ENCODE results near the gene CNOT11. TPM values are rescaled to one million over a fixed set of nuclear protein-coding genes. Genes with fewer than 3 reads are reported as not detected.
"Not testable (repeated sequence)": the region's sequence is repeated elsewhere in the genome, so short reads cannot be mapped to it uniquely, and the experiment has no call there.

Gene CNOT11
- total and polyA plus RNA-seq, 2 donors (not counting 1 experiment from before 2014, with no cell fraction given): 37.6 to 46.3 TPM

- Histone ChIP-seq H3K4me3 (ENCODE audit: control extremely low read depth in 1 of 5, extremely low read depth in 1 of 5, insufficient read depth in 1 of 5, low read depth in 2 of 5, low read length in 4 of 5) (no peak overlapping the region), H4K20me1 (ENCODE audit: control insufficient read depth, insufficient read depth, low read length, poor library complexity, severe bottlenecking) (no peaks in the 10 kb centered on the region), H3K4me1 (ENCODE audit: control insufficient read depth in 2 of 2, insufficient read depth in 2 of 2, low read length in 2 of 2) (no peaks in the 10 kb centered on the region), H3K9ac (ENCODE audit: low read length) (no peak overlapping the region), H3K36me3 (replicated peaks in 1 of 2; ENCODE audit: control extremely low read depth in 1 of 2, control insufficient read depth in 1 of 2, extremely low read depth in 1 of 2, insufficient read depth in 2 of 2, low read length in 1 of 2) (no peaks in the 10 kb centered on the region), H3K27ac (ENCODE audit: low read length in 2 of 2) (no peak overlapping the region), H3K27me3 (replicated peaks in 1 of 4; ENCODE audit: control extremely low read depth in 1 of 4, control insufficient read depth in 3 of 4, insufficient read depth in 4 of 4, low read length in 3 of 4) (no peaks in the 10 kb centered on the region), H3K4me2 (replicated peaks; ENCODE audit: low read depth, low read length, poor library complexity, severe bottlenecking) (no peak overlapping the region), H3K79me2 (ENCODE audit: control insufficient read depth, insufficient read depth, low read length) (no peaks in the 10 kb centered on the region), H2AFZ (ENCODE audit: insufficient read depth, low read depth, low read length, poor library complexity, severe bottlenecking) (no peak overlapping the region), H3K9me3 (ENCODE audit: control extremely low read depth in 1 of 3, control insufficient read depth in 2 of 3, insufficient read depth in 1 of 3, low read length in 2 of 3) (peaks cover 0 to 10% (median 9%) of the 10 kb centered on the region in 3 donors)
- ChIA-PET POLR2A (no interaction called here), CTCF (interaction anchor here (1.4 to 8.0 kb wide), 4 partner anchors 8 to 197 kb away, joined by 4 to 213 read pairs (median 14); no protein-coding TSS in a partner anchor)
- no peak for ATAC-seq (ENCODE audit: low read depth)
- DNase-seq: no peak
- WGBS (ENCODE audit: insufficient coverage): 75% methylated on average over 4 of the region's 4 CpGs
- H3K4me3 Mint-ChIP-seq: no peak overlapping the region
- TF ChIP-seq CTCF (IDR thresholded peaks at IDR 0.05): no peak
- TF ChIP-seq EZH2 (IDR thresholded peaks at IDR 0.05; ENCODE audit: borderline replicate concordance, insufficient read depth, low read depth, low read length, poor library complexity, severe bottlenecking): no peak
- no peaks in the 10 kb centered on the region for H3K27me3 Mint-ChIP-seq
- H3K4me1 Mint-ChIP-seq: peaks cover 7% of the 10 kb centered on the region
- peaks cover 2% of the 10 kb centered on the region for H3K9me3 Mint-ChIP-seq (ENCODE audit: insufficient read depth)
- H3K27ac Mint-ChIP-seq: no peak overlapping the region
- intact Hi-C loops (cut with micrococcal nuclease): no loop called here
Measured at GRCh38 chr2:101208830-101209229, 43.9 kb upstream of the CNOT11 start.

DNA sequence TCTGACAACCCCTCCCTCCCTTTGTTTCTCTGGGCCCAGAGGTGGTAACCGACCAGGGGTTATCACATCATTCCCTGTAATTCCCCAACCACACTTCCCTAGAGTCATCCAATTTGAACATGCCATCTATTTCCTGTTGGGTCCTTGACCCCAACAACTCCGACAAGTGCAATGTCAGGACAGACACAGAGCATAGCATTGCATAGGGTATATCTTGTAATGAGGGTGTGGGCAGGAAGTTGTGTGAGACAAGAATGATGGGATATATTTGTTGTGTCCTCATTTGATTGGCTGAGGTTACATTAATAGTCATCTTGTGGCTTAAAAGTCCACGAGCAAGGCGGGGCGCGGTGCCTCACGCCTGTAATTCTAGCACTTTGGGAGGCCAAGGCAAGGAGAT, 33.4 kb upstream of the CNOT11 start:
- TF ChIP-seq EZH2 (IDR thresholded peaks at IDR 0.05; ENCODE audit: borderline replicate concordance, insufficient read depth, low read depth, low read length, poor library complexity, severe bottlenecking) (no peak), CTCF (IDR thresholded peaks at IDR 0.05) (no peak)
- intact Hi-C loops (cut with micrococcal nuclease): no loop called here
- H3K9ac ChIP-seq (ENCODE audit: low read length): no peak overlapping the region
- no peak for ATAC-seq (ENCODE audit: low read depth)
- H3K36me3 ChIP-seq (replicated peaks in 1 of 2; ENCODE audit: control extremely low read depth in 1 of 2, control insufficient read depth in 1 of 2, extremely low read depth in 1 of 2, insufficient read depth in 2 of 2, low read length in 1 of 2): no peaks in the 10 kb centered on the region
- H3K9me3 ChIP-seq (ENCODE audit: control extremely low read depth in 1 of 3, control insufficient read depth in 2 of 3, insufficient read depth in 1 of 3, low read length in 2 of 3): peaks cover 0 to 16% (median 0%) of the 10 kb centered on the region in 3 donors
- H3K79me2 ChIP-seq (ENCODE audit: control insufficient read depth, insufficient read depth, low read length): no peaks in the 10 kb centered on the region
- Mint-ChIP-seq H3K4me3 (no peak overlapping the region), H3K9me3 (ENCODE audit: insufficient read depth) (peaks cover 4% of the 10 kb centered on the region), H3K27ac (no peak overlapping the region), H3K27me3 (peaks cover 30% of the 10 kb centered on the region), H3K4me1 (peaks cover 9% of the 10 kb centered on the region)
- no peak overlapping the region for H3K4me3 ChIP-seq (ENCODE audit: control extremely low read depth in 1 of 5, extremely low read depth in 1 of 5, insufficient read depth in 1 of 5, low read depth in 2 of 5, low read length in 4 of 5)
- 88% methylated on average over 7 of the region's 7 CpGs for WGBS (ENCODE audit: insufficient coverage)
- no peak overlapping the region for H3K27ac ChIP-seq (ENCODE audit: low read length in 2 of 2)
- peaks cover 9 to 12% of the 10 kb centered on the region in 2 donors for H3K4me1 ChIP-seq (ENCODE audit: control insufficient read depth in 2 of 2, insufficient read depth in 2 of 2, low read length in 2 of 2)
- peaks cover 0 to 33% (median 18%) of the 10 kb centered on the region in 4 experiments for H3K27me3 ChIP-seq (replicated peaks in 1 of 4; ENCODE audit: control extremely low read depth in 1 of 4, control insufficient read depth in 3 of 4, insufficient read depth in 4 of 4, low read length in 3 of 4)
- CTCF ChIA-PET: no interaction called here
- H2AFZ ChIP-seq (ENCODE audit: insufficient read depth, low read depth, low read length, poor library complexity, severe bottlenecking): no peak overlapping the region
- POLR2A ChIA-PET: no interaction called here
- DNase-seq: no peak
- H3K4me2 ChIP-seq (replicated peaks; ENCODE audit: low read depth, low read length, poor library complexity, severe bottlenecking): no peak overlapping the region
- no peaks in the 10 kb centered on the region for H4K20me1 ChIP-seq (ENCODE audit: control insufficient read depth, insufficient read depth, low read length, poor library complexity, severe bottlenecking)

- H3K79me2 ChIP-seq (ENCODE audit: control insufficient read depth, insufficient read depth, low read length); H2AFZ ChIP-seq (ENCODE audit: insufficient read depth, low read depth, low read length, poor library complexity, severe bottlenecking); H3K4me3 Mint-ChIP-seq; DNase-seq; H3K4me3 ChIP-seq (ENCODE audit: control extremely low read depth in 1 of 5, extremely low read depth in 1 of 5, insufficient read depth in 1 of 5, low read depth in 2 of 5, low read length in 4 of 5); H3K9me3 Mint-ChIP-seq (ENCODE audit: insufficient read depth); H3K27ac Mint-ChIP-seq; H3K27ac ChIP-seq (ENCODE audit: low read length in 2 of 2); POLR2A ChIA-PET; ATAC-seq (ENCODE audit: low read depth); H3K36me3 ChIP-seq (replicated peaks in 1 of 2; ENCODE audit: control extremely low read depth in 1 of 2, control insufficient read depth in 1 of 2, extremely low read depth in 1 of 2, insufficient read depth in 2 of 2, low read length in 1 of 2); H4K20me1 ChIP-seq (ENCODE audit: control insufficient read depth, insufficient read depth, low read length, poor library complexity, severe bottlenecking); CTCF ChIA-PET; intact Hi-C loops (cut with micrococcal nuclease); H3K9ac ChIP-seq (ENCODE audit: low read length); H3K4me2 ChIP-seq (replicated peaks; ENCODE audit: low read depth, low read length, poor library complexity, severe bottlenecking): not testable (repeated sequence)
- WGBS (ENCODE audit: insufficient coverage): 90% methylated on average over 6 of the region's 7 CpGs
- Histone ChIP-seq H3K27me3 (replicated peaks in 1 of 4; ENCODE audit: control extremely low read depth in 1 of 4, control insufficient read depth in 3 of 4, insufficient read depth in 4 of 4, low read length in 3 of 4) (peaks cover 0 to 30% (median 17%) of the 10 kb centered on the region in 4 experiments), H3K9me3 (ENCODE audit: control extremely low read depth in 1 of 3, control insufficient read depth in 2 of 3, insufficient read depth in 1 of 3, low read length in 2 of 3) (peaks cover 0 to 24% (median 0%) of the 10 kb centered on the region in 3 donors), H3K4me1 (ENCODE audit: control insufficient read depth in 2 of 2, insufficient read depth in 2 of 2, low read length in 2 of 2) (peaks cover 18 to 20% of the 10 kb centered on the region in 2 donors)
- Mint-ChIP-seq H3K4me1 (peaks cover 14% of the 10 kb centered on the region), H3K27me3 (peaks cover 30% of the 10 kb centered on the region)
Measured at GRCh38 chr2:101220091-101220490, 32.6 kb upstream of the CNOT11 start.
